Dendritic cell treated with granulocyte-macrophage colony-stimulating factor and Interleukin-4, amounts not matched to agents 40 ng/mL and 50 ng/mL, for 4 days (primary cell): ENCODE results near the gene WIPF1.

Experiments
- H3K27ac Mint-ChIP-seq: one replicate; pipeline ENCODE4 v1.8.0; 2022; ENCODE audit warnings: mild to moderate bottlenecking, mixed read lengths
- H3K27me3 Mint-ChIP-seq: one replicate; pipeline ENCODE4 v1.8.0; 2022; ENCODE audit warnings: mild to moderate bottlenecking, mixed read lengths
- H3K36me3 Mint-ChIP-seq: one replicate; pipeline ENCODE4 v1.8.0; 2022; ENCODE audit warnings: low read depth, mixed read lengths
- H3K4me1 Mint-ChIP-seq: one replicate; pipeline ENCODE4 v1.8.0; 2022; ENCODE audit warnings: low read depth, mixed read lengths
- H3K4me3 Mint-ChIP-seq: one replicate; pipeline ENCODE4 v1.8.0; 2022; ENCODE audit warnings: mild to moderate bottlenecking, moderate library complexity, mixed read lengths
- H3K9me3 Mint-ChIP-seq: one replicate; pipeline ENCODE4 v1.8.0; 2022; ENCODE audit warnings: mixed read lengths
- intact Hi-C: fragments of 100-400 bp; cut with micrococcal nuclease; formaldehyde crosslinking; loops from one replicate; pipeline ENCODE4 v1.15.0; 2022

Gene WIPF1

DNA sequence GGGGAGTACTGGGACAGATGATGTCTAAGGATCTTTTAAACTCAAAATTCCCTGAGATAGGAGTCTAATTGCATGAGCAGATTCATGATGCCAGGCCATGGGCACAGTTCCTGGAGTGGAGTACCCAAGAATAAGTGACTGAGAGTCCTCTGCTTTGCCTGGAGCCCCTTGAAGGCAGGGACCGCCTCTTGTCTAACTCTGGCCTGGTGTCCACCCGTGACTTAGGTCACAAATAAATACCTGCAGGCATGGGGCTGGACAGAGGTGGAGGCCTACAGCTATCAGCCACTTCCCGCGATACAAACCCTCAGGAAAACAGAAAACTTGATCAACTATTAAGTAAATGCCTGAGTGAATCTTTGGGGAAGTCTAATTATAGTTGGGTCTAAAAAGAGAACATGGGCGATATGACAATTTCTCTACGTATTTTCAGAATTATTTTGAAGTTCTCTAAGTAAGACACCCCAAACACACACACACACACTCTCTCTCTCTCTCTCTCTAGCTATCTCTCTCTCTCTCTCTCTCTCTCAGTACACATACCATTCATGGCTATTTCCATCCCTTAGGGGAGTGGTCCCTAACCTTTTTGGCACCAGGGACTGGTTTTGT lies 1.8 kb upstream of the WIPF1 start:
- Mint-ChIP-seq H3K4me1 (peaks cover 53% of the 10 kb centered on the region), H3K36me3 (peaks cover 63% of the 10 kb centered on the region), H3K9me3 (no peaks in the 10 kb centered on the region), H3K27ac (peak overlapping the region; percentile 92), H3K27me3 (no peaks in the 10 kb centered on the region), H3K4me3 (peak overlapping the region; percentile 64)
- intact Hi-C loops = no loop called here

DNA sequence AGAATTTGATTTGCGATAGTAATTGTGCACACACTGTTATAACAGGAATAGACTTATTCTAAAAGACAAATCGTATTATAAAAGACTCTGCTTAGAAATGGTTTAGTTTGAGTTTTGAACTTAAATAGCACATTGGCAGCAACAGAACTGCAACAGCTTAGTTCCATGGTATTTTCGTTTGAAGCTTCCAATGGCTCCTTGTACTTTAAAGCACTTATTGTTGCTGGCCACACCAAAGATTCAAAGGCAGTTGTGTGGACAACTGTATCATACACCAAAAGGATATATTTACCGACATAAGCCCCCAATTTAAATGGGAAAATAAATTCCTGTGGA lies 627 bp downstream of the WIPF1 start:
- Mint-ChIP-seq H3K36me3 (peaks cover 66% of the 10 kb centered on the region), H3K9me3 (no peaks in the 10 kb centered on the region), H3K4me1 (peaks cover 54% of the 10 kb centered on the region), H3K4me3 (peak overlapping the region; percentile 79), H3K27ac (peak overlapping the region; percentile 92), H3K27me3 (no peaks in the 10 kb centered on the region)
- intact Hi-C loops = no loop called here

- no peaks in the 10 kb centered on the region for H3K9me3 Mint-ChIP-seq
- H3K27ac Mint-ChIP-seq = peak overlapping the region; percentile 92
- H3K36me3 Mint-ChIP-seq = peaks cover 66% of the 10 kb centered on the region
- H3K4me1 Mint-ChIP-seq = peaks cover 54% of the 10 kb centered on the region
- H3K27me3 Mint-ChIP-seq = no peaks in the 10 kb centered on the region
- H3K4me3 Mint-ChIP-seq = peak overlapping the region; percentile 80
- intact Hi-C loops = no loop called here
These were observed 1.7 kb downstream of the WIPF1 start for GRCh38 chr2:174595891-174596397.

DNA sequence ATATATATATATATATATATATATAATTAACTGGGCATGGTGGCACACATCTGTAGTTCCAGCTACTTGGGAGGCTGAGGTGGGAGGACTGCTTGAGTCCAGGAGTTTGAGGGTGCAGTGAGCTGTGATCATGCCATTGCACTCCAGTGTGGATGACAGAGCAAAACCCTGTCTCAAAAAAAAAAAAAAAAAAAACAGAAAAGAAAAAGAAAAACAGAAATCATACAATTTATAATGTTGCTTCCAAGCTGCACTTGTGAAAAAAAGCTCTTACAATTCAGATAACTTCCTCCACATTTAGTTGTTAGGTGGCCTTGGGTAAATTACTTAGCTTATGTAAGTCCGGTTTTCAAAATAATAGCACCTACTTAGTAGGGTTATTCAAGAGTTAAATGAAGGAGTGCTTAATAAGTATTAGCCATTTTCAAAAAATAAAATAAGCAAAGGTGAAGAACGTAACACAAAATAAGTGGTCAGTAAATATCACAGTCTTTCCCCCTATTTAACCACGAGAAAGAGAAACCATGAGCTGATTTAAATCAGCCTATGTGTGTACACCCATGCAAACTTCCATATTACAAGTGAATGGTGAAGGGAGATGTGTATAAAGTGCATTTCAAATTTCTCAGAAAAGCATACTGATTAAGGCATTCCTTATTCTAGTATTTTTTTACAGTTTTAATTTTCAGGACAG lies 2.3 kb downstream of the WIPF1 start:
- H3K9me3 Mint-ChIP-seq = no peaks in the 10 kb centered on the region
- H3K36me3 Mint-ChIP-seq = peaks cover 73% of the 10 kb centered on the region
- H3K4me3 Mint-ChIP-seq = peak overlapping the region; percentile 80
- intact Hi-C loops = no loop called here
- no peaks in the 10 kb centered on the region for H3K27me3 Mint-ChIP-seq
- peaks cover 56% of the 10 kb centered on the region for H3K4me1 Mint-ChIP-seq
- peak overlapping the region; percentile 92 for H3K27ac Mint-ChIP-seq

DNA sequence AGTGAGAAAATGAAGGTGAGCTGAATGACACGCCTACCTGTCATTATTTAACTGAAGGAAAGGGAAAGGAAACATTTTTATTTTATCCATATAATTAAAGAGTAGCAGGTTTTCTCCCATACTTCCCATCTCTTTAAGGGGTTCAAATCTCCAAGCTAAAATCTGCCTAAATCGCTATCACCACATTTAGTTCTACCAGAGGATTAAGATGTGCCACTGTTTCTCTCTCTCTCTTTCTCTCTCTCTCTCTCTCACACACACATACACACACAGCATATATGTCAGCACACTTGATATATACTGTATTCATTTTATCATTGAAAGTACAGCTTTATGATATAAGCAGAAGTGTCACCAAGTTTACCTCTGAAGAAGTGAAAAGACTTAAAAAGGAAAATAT lies 3.1 kb downstream of the WIPF1 start:
- Mint-ChIP-seq H3K36me3 (peaks cover 74% of the 10 kb centered on the region), H3K27me3 (no peaks in the 10 kb centered on the region), H3K4me1 (peaks cover 53% of the 10 kb centered on the region), H3K27ac (peak overlapping the region; percentile 92), H3K9me3 (no peaks in the 10 kb centered on the region), H3K4me3 (peak overlapping the region; percentile 53)
- intact Hi-C loops = loop anchor here (5.0 kb wide), 1 partner anchor 88 kb away; no protein-coding TSS in a partner anchor

- intact Hi-C loops = loop anchor here (5.0 kb wide), 1 partner anchor 89 kb away; no protein-coding TSS in a partner anchor
- Mint-ChIP-seq H3K4me3 (peak overlapping the region; percentile 70), H3K36me3 (peaks cover 81% of the 10 kb centered on the region), H3K4me1 (peaks cover 53% of the 10 kb centered on the region), H3K9me3 (no peaks in the 10 kb centered on the region), H3K27me3 (no peaks in the 10 kb centered on the region), H3K27ac (peak overlapping the region; percentile 92)
These were observed 3.9 kb downstream of the WIPF1 start for GRCh38 chr2:174593574-174594203.

DNA sequence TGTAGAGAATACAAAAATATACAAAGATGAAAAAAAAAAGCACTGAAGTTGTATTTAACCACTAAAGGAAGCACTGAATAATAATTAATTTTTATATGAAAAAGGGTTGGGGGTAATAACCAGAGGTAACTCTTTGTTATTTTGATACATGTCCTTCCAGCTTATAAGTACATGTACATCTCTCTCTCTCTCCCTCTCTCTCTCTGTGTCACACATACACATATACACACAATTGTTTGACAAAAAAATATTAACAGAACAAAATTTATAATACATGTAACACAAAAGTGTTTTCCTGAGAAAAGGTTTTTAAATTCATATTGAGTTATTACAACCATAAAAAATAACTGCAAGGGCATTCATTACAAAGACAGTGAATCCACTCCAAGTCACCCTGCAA lies 4.6 kb downstream of the WIPF1 start:
- Mint-ChIP-seq H3K27me3 (no peaks in the 10 kb centered on the region), H3K36me3 (peaks cover 88% of the 10 kb centered on the region), H3K4me3 (no peak overlapping the region), H3K4me1 (peaks cover 57% of the 10 kb centered on the region), H3K9me3 (no peaks in the 10 kb centered on the region), H3K27ac (peak overlapping the region; percentile 92)
- intact Hi-C loops = loop anchor here (5.0 kb wide), 1 partner anchor 89 kb away; no protein-coding TSS in a partner anchor

- H3K27me3 Mint-ChIP-seq = no peaks in the 10 kb centered on the region
- intact Hi-C loops = loop anchor here (5.0 kb wide), 1 partner anchor 91 kb away; no protein-coding TSS in a partner anchor
These were observed 5.9 kb downstream of the WIPF1 start for GRCh38 chr2:174591740-174592139.

GRCh38 chr2:174590928-174591648 lies 6.5 kb downstream of the WIPF1 start:
- Mint-ChIP-seq H3K4me3 (no peak overlapping the region), H3K27me3 (no peaks in the 10 kb centered on the region), H3K4me1 (peaks cover 74% of the 10 kb centered on the region), H3K27ac (peak overlapping the region; percentile 55), H3K9me3 (no peaks in the 10 kb centered on the region), H3K36me3 (peaks cover 94% of the 10 kb centered on the region)
- intact Hi-C loops = loop anchor here (5.0 kb wide), 1 partner anchor 91 kb away; no protein-coding TSS in a partner anchor

More at GRCh38 chr2:174591740-174592139, 5.9 kb downstream of the WIPF1 start:
- no peak overlapping the region for H3K27ac Mint-ChIP-seq
- H3K9me3 Mint-ChIP-seq = no peaks in the 10 kb centered on the region
- H3K4me1 Mint-ChIP-seq = peaks cover 68% of the 10 kb centered on the region
- no peak overlapping the region for H3K4me3 Mint-ChIP-seq
- peaks cover 93% of the 10 kb centered on the region for H3K36me3 Mint-ChIP-seq

- H3K9me3 Mint-ChIP-seq = no peaks in the 10 kb centered on the region
- peaks cover 94% of the 10 kb centered on the region for H3K36me3 Mint-ChIP-seq
- peak overlapping the region; percentile 55 for H3K27ac Mint-ChIP-seq
- H3K27me3 Mint-ChIP-seq = no peaks in the 10 kb centered on the region
- H3K4me1 Mint-ChIP-seq = peaks cover 80% of the 10 kb centered on the region
- H3K4me3 Mint-ChIP-seq = no peak overlapping the region
- intact Hi-C loops = loop anchor here (5.0 kb wide), 1 partner anchor 92 kb away; no protein-coding TSS in a partner anchor
These were observed 7.3 kb downstream of the WIPF1 start for GRCh38 chr2:174590346-174590745.

GRCh38 chr2:174589334-174589733 lies 8.3 kb downstream of the WIPF1 start:
- Mint-ChIP-seq H3K36me3 (peaks cover 95% of the 10 kb centered on the region), H3K27me3 (no peaks in the 10 kb centered on the region), H3K4me3 (no peak overlapping the region), H3K27ac (peak overlapping the region; percentile 62), H3K4me1 (peaks cover 83% of the 10 kb centered on the region), H3K9me3 (no peaks in the 10 kb centered on the region)
- intact Hi-C loops = no loop called here

DNA sequence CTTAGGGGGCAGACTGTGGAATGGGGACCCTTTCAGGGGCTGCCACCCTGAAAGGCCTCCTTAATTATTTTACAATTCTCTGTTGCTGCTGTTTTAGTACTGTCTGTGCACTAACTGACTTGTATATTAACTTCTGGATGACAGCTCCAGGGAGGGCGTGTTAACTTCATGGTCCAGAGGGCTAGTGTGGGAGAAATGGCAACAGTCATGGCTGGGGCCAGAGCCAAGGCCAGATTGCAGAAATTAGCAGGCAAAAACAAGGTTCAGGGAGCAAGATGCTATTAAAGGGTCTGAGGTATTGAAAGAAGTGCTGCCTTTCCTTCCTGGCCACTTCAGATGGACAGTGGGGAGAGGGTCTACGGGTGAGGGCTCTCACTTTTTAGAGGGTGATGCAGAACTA lies 9.1 kb downstream of the WIPF1 start:
- no peaks in the 10 kb centered on the region for H3K27me3 Mint-ChIP-seq
- H3K27ac Mint-ChIP-seq = peak overlapping the region; percentile 62
- H3K4me3 Mint-ChIP-seq = no peak overlapping the region
- peaks cover 75% of the 10 kb centered on the region for H3K4me1 Mint-ChIP-seq
- intact Hi-C loops = no loop called here
- H3K9me3 Mint-ChIP-seq = no peaks in the 10 kb centered on the region
- H3K36me3 Mint-ChIP-seq = peaks cover 95% of the 10 kb centered on the region

DNA sequence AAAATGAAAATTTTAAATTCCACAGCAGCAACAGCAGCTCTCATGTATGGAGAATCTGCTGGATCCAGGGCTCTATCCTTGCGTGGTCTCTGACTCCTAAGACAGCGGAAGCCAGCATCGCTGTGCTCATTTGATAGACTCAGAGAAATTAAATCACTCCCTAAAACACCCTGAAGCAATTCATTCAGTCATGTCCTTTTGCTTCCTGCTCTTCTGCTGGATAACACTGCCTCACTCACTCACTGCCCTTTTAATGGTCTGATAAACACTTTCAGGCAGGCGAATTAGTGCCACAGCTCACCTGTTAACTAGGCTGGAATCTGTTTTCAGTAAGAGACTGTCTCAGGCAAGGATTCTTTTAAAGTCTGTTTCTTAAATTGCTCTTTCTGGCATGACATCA lies 10.0 kb downstream of the WIPF1 start:
- peaks cover 69% of the 10 kb centered on the region for H3K4me1 Mint-ChIP-seq
- H3K4me3 Mint-ChIP-seq = no peak overlapping the region
- H3K36me3 Mint-ChIP-seq = peaks cover 95% of the 10 kb centered on the region
- H3K27me3 Mint-ChIP-seq = no peaks in the 10 kb centered on the region
- peak overlapping the region; percentile 62 for H3K27ac Mint-ChIP-seq
- no peaks in the 10 kb centered on the region for H3K9me3 Mint-ChIP-seq
- intact Hi-C loops = no loop called here
